ENCODE data around the gene TDRD10.

- TF ChIP-seq CTCF (conservative IDR thresholded peaks at IDR 0.05 in 1 of 2, IDR thresholded peaks at IDR 0.05 in 1 of 2; ENCODE audit: low read depth in 1 of 2, low read length in 2 of 2) (no peak), EZH2 (IDR thresholded peaks at IDR 0.05; ENCODE audit: low read length, missing control alignments) (no peak)
Observed at GRCh38 chr1:154581766-154582165, 79.7 kb downstream of the TDRD10 start.

All from fibroblast of lung (primary cell).